Activated T-cell treated with anti-CD3 and anti-CD28 coated beads for 24 hours (primary cell): ENCODE data around the gene STIM1.
A peak's percentile ranks its signal among the peaks of the same experiment; 100 is the strongest.
"Not testable (repeated sequence)": the region's sequence is repeated elsewhere in the genome, so short reads cannot be mapped to it uniquely, and the experiment has no call there.

Experiments
- DNase-seq: peaks from one replicate; pipeline ENCODE4 v3.0.0-alpha.2; 2020; ENCODE audit warnings: low read depth

Gene STIM1

DNA sequence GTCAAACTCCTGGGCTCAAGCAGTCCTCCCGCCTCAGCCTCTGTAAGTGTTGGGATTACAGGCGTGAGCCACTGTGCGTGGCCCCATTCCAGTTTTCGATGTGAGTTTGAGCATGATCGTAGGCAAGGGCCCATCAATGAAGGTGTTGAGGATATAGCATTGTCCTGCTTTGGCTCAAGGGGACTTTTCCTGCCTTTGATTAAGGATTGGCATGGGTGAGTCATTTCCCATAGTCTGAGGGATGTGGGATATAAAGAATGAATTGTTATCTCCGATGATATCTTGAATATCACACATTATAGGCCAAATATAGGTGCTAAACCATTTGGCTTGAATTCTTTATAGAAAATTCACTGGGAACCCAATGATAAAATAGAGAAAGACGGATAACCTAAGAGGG, 30.4 kb downstream of the STIM1 start:
- DNase-seq: no peak

DNA sequence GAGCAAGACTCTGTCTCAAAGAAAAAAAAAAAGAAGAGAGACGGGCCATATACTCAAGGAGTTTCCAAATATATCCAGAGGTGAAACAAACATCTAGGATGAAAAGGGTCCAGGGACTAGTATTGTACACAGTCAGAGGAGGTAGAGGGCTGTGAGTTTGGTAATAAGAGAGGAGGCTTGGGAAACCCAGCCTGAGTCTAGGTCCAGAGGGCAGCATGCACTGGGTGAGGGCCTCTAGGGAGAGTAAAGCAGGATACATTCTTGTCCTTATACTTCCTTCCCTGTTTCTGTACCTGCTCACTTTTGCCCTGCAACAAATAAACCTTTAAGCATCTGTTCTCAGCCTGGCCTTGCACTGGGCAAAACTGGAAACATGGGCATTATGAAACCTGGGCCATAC, 31.5 kb downstream of the STIM1 start:
- DNase-seq: no peak

DNA sequence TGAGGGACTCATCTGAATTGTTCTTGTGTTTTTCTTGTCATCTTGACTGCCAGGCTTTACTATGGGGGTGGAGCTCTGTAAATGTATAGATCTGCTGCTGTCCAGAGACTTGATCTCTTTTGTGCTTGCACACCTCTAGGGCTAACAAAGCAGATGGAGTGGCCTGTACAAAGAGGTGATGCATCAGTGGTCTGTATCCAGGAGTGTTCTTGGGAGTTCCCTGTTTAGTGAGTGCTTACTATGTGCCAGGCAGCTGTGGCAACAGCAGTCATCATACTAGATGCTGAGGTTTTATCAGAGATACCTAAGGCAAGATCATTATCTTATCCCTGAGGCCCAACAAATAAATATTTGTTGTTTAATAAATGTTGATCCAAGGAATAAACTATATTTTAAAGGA, 33.4 kb downstream of the STIM1 start:
- no peak for DNase-seq

DNA sequence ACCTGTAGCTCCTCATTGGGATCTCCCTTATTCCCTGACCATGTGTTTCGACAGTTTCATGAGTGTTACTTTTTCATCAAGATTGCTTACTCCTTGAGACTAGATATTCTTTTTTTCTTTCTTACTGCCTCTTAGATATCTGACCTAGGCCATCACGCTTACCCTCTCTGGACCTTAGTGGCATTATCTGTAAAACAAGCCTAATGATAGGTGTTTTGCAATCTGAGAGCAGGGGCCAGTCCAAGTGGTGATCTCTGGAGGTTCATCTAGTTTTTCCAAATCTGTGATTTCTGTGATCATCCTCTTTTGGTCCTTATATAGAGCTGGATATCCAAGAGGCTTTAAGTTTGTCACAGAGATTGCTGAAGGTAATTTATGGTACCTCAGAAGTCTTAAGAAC, 34.5 kb downstream of the STIM1 start:
- DNase-seq: no peak

DNA sequence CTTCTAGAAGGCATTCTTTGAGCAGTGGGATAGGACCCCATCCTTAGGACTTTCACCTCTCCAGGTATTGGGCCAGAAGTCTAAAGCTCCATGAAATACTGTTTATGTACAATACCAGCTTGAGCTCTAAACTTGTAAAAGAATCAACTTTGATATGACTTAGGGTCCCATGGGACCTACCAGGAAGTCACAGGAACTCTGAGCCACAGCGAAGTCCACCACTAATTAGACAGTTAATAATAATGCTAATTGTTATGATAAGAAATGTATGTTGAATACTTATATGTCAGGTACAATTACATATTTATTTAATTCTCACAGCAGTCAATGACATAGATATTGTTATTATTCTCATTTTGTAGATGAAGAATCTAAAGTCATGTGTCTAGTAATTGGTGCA, 35.3 kb downstream of the STIM1 start:
- no peak for DNase-seq

DNA sequence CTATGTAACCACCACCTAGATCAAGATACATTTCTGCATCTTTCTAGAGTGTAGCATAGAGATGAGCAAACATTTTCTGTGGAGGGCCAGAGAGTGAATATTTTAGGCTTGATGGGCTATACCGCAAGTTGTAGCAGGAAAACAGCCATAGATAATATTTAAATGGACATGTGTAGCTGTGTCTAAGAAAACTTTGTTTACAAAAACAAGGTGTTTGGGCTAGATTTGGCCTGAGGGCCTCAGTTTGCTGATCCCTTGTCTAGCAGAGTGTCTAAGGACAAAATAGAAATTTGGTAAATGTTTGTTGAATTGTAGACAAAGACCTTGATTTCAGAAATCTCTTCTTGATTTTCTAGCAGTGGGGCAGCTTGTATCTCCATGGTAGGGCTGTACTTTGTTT, 36.3 kb downstream of the STIM1 start:
- no peak for DNase-seq

DNA sequence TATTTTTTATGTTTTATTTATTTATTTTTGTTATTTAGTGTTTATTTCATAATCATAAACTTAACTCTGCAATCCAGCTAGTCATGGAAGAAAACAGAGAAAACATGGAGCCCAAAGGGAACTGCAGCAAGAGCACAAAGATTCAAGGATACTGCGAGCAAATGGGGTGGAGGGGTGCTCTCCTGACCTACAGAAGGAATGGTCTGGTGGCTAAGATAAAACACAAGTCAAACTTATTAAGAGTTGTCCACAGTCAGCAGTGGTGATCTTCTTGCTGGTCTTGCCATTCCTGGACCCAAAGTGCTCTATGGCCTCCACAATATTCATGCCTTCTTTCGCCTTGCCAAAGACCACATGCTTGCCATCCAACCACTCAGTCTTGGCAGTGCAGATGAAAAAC, 36.7 kb downstream of the STIM1 start:
- DNase-seq: no peak

DNA sequence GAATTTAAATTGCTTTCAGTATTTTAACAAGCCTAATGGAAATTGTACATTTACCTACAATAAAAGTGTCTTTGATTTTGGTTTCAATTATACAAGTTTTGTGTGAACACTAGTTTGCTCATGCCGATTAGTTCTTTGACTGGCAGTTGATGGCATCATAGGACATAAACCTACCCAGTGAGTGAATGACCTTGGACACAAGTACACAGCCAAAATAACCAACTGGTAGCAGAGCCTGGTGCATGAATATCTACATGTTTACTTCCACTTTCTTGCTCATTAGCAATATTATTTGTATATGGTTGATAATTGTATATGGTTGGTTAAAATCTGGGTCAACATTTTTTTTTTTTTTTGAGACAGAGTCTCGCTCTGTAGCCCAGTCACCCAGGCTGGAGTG, 37.8 kb downstream of the STIM1 start:
- DNase-seq: no peak

DNA sequence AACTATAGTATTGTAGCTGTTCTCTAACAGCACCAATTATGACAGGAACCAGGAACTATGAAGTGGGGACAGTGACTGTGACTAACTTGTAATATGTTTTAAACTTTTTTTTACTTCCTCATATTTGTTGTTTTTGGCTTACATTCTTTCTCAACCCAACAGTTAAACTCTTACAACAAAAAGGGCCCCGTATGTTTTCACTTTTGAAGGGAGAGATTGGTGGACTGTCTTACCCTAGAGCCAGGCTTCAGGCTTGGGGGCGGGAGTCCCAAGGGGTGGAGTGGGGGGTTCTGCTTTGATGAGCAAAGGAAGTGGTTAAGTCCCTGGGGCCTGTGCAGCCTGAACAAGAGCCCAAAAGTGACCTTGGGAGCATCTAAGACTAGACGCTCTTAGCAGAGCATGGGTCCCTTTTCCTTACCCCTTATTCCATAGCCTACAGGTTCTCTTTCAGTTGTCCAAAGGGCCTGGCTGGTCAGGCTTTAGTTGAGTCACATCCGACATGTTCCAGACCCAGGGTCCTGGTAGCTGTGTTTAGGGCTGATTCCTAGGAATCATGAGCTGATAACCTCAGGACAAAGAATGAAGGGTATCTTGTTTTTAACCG, 38.8 kb downstream of the STIM1 start:
- DNase-seq: no peak

DNA sequence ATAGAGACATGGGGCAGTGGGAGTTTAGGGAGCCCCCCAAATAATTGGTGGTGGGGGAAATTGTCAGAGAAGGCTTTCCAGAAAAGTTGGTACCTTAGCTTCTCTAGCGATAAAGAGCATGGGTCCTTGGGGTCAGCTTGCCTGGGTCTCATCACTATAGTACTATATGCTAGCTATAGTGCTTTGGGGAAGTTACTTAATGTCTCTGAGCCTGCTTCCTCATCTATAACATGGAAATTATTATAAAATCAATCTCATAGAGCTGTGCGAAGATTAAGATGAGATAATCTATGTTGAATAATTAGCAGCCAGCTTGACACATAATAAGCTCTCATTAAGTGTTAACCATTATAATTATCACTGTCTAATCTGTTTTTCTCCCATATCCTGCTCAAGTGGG, 41.2 kb downstream of the STIM1 start:
- no peak for DNase-seq

DNA sequence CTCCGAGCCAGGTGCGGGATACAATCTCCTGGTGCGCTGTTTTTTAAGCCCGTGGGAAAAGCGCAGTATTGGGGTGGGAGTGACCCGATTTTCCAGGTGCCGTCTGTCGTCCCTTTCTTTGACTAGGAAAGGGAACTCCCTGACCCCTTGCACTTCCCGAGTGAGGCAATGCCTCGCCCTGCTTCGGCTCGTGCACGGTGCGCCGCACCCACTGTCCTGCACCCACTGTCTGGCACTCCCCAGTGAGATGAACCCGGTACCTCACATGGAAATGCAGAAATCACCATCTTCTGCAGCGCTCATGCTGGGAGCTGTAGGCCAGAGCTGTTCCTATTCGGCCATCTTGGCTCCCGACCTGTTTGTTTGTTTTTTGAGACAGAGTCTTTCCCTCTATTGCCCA, 44.8 kb downstream of the STIM1 start:
- not testable (repeated sequence) for DNase-seq

DNA sequence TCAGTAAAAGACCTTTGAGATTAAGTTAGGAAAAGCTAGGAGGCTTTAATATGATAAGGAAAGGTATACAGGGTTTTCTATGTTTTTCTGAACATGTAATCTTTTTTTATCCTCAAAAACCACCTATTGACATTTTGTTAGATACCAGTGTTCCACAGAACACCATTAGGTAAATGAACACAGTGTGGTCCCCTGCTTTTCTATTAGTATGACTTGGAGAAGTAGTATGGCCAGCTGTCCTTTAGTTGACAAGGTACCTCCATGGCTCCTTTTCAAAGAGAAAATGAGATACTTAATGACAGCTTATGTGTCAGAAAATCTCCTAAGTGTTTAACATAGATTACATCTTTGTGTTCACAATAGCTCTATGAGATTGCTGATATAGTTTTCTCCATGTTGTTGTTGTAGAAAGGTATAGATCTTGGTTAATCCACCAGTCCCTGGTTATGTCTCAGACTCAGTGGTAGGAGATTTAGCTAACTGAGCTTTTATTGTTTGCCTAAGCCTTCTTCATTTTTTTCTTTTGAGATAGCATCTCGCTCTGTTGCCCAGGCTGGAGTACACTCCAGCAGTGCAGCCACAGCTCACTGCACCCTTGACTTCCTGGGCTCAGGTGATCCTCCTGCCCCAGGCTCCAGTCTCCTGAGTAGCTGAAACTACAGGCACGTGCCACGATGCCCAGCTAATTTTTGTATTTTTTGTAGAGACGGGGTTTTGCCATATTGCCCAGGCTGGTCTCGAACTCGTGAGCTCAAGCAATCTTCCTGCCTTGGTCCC, 46.0 kb downstream of the STIM1 start:
- no peak for DNase-seq

DNA sequence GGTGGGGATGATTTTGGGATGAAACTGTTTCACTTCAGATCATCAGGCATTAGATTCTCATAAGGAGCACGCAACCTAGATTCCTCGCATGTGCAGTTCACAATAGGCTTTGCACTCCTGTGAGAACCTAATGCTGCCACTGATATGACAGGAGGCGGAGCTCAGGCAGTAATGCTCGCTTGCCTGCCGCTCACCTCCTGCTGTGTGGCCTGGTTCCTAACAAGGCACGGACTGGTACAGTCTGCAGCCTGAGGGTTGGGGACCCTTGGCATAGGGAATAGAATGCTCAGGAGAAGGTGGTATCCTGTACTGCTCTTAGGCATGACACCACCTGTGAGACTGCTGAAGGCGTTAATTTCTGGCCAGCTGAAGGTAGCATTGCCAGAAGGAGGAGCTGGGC, 47.0 kb downstream of the STIM1 start:
- DNase-seq: no peak

DNA sequence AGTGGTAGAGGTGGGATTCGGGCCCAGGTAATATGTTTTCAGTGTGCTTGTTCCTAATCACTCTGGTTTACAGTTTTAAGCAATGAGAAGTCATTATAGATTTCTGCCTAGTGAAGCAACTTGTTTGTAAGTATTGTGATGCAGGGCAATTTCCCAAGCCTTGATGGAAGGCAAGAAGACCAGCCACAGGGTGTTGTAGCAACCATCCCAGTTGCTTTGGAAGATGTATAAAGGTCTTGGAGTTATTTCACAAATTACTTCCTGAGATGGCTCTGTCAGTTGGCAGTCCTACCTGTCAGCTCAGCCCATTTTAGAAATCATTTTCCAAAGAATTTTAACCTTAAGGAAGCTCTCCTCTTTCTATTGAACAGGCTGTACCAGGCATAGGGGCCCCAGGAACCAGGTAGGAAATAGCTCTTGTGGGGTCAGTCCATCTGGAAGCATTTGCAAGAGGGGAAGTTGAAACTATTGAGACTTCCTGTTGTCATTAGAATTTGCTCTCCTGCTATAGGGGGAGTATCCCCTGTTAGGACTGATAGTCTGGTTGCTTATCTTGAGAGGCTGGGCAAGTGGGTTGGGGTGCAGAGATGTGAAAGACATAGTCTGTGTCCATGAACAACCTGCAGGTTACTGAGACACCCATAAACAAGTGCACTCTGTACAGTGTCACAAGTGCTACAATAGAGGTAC, 47.9 kb downstream of the STIM1 start:
- no peak for DNase-seq

DNA sequence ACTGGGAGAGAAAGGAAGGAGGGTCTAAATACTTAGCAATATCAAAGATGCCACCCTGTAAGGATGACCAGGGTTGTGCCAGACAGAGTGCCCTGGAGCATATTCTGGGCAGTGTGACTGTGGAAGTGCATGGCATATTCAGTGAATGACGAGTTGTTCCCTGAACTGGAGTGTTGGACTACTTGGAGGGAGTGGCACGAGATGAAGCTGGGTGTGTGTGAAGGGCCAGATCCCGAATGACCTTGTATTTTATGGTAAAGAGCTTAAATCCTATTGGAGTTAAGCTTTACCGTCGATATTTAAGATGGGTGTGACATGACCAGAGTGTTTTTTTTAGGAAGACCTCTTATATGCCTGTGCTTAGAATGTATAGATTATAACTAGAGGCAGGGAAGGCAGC, 48.8 kb downstream of the STIM1 start:
- DNase-seq: no peak

DNA sequence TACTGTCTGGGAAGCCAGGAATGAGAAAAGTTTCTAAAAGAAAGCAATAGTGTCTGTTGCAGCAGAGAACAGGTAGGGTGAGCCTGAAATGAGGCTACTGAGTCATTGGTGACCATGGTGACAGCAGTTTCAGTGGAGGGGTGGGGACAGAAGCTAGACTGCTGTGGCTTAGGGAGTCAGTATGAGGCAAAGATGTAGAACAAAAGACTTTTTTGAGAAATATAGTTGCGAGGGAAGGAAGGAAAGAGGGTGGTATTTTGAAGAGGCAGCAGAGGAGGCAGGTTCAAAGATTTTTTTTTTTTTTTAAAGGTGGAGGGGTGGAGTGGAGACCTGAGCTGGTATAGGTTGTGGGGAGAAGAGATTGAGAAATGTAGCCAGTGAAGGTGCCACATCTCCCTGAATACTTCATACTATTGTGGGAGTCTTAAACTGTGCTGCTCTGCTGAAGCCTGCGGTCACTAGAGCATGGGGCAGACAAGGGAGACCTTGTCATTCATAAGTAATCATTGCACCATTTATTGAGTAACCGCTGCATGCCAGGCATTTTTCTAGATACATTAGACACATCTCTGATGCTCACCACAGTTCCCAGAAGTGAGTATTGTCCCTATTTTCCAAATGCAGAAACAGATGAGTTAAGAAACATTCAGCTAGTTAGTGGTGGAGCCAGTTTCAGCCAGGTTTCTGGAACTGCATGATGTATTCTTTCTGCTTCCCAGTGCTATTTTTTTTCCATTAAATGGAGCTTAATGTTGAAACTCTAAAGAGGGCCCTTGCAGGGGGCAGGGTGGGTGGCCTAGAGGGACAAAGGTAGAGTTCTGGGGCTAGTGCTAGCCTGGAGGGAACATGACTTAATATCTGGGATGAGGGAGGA, 49.9 kb downstream of the STIM1 start:
- DNase-seq: peak; percentile 61

DNA sequence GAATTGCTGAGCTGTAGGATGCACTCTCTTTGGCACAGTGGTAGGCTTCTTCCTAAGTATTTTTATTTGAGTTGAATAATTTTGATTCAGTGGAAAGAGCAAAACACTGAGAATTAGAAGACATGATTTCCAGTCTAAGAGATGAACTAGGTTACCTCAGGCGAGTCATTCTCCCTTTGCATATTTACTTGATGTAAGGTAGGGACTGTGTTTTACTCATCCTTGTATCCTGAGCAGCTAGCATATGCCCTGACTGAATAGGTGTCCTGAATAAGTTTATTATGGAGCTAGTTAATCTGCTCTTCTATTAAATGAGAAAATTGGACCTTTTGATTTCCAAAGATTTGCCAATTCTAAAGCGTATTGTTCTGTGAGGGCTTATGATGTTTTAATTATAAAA, 50.7 kb downstream of the STIM1 start:
- no peak for DNase-seq

DNA sequence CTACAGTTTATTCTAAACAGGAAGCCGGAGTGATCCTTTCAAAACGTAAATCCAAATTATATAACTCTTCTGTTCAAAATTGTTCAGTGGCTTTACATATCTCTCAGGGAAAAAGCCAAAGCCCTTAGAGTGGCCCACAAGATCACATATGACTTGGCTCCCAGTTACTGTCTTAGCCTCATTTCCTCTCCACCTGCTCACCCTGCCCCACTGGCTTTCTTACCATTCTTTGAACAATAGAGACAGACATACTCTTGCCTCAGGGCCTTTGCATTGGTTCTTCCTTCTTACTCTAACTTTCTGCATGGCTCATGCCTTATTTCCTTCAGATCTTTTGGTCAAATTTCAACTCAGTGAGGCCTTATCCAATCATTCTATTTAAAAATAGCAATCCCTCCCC, 52.1 kb downstream of the STIM1 start:
- DNase-seq: no peak

DNA sequence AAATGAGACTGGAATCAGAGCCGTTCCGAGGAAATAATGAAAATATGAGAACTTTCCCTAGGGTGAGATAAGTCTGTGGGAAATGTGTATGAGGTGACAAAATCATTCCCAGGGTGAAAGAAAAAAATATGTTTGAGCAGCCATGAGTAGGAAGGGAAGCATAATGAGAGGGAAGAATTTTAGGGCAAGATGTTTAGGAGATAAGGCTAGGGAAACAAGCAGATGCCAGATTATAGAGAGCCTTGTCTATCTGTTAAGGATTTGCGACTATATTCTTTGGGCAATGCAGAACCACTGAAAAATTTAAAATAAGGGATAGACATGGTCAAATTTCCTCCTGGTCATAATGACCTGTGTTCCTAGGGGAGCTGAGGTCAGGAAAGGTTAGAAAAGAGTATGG, 54.4 kb downstream of the STIM1 start:
- DNase-seq: no peak

DNA sequence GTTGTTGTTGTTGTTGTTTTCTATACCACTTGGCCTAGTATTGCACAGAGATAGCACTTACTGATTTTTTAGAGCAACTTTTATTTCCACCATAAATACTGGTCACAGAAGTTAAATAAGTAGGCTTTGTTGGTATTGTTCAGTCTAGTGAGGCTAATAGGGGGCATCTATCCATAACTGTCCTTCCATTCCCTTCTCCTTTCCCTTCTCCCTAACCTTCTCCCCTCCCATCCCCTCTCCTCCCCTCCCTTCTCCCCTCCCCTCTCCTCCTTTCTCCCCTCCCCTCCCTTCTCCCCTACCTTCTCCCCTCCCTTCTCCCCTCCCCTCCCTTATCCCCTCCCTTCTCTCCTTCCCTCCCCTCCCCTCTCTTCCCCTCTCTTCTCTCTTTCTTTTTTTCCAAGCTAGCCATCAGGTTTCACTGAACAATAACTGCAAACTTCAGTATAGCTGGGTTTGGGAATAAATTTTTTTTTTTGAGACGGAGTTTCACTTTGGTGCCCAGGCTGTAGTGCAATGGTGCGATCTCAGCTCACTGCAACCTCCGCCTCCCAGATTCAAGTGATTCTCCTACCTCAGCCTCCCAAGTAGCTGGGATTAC, 56.5 kb downstream of the STIM1 start:
- DNase-seq: no peak

DNA sequence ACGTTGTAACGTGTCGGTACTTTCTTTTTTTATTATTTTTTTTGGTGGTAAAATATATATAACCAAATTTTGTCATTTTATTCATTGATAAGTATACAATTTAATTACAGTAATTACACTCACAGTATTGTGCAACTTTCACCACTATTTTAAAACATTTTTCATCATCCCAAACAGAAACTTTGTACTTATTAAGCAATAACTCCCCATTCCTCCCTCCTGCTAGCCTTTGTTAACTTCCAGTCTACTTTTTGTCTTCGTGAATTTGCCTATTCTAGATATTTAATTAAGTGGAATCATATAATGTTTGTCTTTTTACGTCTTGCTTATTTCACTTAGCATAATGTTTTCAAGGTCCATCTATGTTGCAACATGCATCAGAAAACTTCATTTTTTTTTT, 58.5 kb downstream of the STIM1 start:
- DNase-seq: no peak

DNA sequence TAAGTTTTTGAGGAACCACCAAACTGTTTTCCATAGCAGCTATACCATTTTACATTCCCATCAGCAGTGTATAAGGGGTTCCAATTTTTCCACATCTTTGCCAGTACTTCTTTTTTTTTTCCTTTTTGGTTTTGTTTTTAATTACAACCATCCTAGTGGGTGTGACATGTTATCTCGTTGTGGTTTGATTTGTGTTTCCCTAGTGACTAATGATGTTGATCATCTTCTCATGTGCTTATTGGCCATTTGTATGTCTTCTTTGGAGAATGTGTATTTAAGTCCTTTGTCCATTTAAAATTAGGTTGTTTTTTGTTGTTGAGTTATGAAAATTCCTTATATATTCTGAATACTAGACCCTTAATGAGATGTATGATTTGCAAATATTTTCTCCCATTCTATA, 59.3 kb downstream of the STIM1 start:
- DNase-seq: no peak
